ENCODE measurements around the gene DLX1.
"Not testable (repeated sequence)": the region's sequence is repeated elsewhere in the genome, so short reads cannot be mapped to it uniquely, and the experiment has no call there.

The DLX1 gene

DNA sequence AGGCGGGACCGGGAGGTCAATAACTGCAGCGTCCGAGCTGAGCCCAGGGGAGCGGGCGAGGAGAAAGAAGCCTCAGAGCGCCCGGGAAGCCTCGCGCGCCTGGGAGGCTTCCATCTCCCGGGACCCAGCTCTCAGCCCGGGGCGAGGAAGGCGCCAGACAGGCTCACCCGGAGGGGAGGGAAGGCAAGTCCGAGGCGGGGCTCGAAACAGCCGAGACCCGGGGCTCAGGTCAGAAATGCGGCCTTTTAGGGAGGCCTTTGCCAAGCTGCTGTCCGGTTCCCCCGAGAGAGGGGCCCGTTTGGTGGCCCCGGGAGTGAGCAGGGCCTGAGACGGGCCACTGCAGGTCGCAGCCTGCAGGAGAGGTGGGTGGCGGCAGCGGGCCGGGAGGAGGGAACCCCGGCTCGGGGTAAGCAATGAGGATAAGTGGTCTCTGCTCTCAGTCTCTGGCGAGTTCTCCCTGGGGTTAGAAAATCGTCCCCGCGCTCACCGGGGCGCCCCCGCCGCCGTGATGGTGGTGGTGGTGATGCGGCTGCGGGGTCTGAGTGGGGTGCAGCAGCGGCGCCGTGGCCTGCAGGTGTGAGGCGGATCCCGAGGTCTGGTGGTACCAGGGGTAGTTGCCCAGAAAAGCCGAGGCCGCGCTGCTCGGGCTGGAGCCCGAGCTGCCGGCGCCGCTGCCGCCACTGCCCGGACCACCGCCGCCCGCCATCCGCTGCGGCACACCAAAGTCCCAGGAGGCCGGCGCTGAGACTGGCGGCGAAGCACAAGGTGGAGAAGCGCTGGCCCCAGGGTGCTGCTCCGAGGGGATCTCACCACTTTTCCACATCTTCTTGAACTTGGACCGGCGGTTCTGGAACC, 15.0 kb downstream of the DLX1 start:
- no peak for DNase-seq

DNA sequence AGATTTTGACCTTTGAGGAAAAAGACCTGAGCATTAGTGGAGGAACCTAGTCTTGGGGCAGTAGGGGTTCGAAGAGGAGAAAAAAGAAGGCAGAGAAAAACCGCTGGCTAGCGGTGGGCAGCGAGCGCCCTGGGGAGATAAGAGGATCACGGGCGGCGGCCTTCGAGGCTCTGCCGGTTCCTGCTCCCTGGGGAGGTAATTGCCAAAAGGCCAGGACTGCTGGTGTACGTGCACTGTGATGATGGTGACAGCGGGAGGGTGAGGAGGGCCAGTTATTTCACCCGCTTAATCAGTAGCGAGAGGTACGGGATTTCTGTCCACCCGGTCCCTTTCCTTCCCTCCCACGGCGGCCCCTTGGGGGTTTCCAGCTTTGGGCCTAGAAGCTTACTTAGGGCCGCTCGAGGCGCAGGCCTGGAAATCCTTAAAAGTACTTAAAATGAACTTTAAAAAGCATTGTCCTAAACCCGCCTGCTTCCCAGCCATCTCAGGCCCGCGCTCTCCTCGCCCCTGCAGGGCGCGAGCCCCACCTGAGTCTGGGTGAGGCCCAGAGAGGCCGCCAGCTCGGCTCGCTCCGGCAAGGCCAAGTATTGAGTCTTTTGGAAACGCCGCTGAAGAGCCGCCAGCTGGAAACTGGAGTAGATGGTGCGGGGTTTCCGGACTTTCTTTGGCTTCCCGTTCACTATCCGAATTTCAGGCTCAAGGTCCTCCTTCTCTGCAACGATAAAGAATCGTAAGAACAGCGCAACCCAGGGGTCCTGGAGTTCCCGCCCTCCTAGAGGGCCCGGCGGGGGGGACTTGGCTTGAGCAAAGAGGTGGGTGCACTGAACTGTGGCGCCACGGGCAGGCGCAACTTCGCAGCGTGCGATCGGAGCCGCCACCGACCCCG, 15.9 kb downstream of the DLX1 start:
- no peak for DNase-seq

DNA sequence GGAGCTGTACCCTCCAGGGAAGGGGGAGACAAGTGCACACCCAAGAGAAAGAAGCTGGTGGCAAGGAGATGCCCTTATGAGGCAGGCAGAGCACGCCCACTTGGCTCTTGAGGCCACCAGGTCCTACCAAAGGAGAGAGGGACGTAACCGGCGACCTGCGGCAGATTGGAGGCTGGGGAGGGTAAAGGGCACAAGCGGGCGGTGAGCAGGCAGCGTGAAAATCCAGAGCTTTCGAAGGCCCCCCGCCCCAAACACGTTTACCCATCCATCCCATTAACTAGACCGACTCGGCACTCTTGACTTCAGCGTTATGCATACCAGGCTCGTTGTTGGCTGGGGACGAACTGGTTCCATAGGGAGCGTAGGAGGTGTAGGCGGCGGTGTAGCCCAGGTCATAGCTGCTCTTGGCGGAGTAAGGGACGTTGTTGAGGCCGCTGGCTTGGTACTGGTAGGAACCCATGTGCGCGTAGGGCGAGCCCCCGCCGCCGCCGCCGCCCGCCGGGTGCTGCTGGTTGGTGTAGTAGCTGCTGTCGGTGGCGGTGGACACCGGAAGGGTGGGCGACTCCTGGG, 16.6 kb downstream of the DLX1 start:
- DNase-seq = no peak

DNA sequence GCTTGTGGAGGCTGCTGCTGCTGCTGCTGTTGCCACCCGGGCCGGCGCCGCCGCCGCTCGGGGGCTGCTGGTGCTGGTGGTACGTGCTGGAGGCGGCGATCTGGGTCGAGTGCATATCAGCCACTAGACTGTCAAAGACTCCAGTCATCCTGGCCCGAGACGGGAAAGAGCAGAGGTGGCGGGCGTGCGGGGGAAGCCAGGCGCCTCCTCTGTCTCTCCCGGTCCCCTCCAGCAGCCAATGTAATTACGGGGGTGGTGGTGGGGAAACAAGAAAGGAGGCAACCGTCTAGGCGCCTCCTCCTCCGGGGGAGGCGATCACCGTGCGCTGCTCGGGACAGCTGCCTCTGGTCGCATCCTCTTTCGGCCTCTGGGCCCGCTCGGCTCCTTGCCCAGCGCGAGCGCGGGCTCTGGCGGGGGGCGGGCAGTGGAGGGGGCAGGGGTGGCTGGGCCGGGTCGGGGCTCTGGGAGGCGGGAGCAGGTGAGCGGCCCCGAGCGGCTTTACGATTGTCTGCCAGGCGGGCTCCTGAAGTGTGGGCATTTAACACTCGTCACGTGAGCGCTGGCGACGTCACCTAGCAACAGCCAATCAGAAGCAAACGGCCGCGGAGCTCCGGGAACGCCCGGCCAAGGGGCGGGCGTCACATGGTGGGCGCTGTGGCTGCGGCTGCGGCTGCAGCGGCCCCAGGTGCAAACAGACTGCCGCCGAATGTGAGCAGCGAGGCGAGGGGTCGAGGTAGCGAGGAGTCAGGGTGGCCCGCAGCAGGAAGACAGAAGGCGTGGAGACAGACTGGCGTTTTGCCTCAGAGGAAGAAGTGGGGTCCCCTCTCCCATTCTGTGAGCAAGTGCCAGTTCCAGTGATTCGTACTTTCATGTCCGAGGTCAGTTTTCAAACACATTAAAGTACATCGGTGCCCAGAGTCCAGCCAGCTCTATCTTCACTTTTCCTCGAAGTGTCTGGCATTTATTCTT, 17.4 kb downstream of the DLX1 start, which contains the start of gene DLX2:
Gene DLX2 (minus strand): TSS at position 510 of the 969 bp plus-strand sequence. CDS start 362 bp downstream, at position 148.
- peak; percentile 87 for DNase-seq

DNA sequence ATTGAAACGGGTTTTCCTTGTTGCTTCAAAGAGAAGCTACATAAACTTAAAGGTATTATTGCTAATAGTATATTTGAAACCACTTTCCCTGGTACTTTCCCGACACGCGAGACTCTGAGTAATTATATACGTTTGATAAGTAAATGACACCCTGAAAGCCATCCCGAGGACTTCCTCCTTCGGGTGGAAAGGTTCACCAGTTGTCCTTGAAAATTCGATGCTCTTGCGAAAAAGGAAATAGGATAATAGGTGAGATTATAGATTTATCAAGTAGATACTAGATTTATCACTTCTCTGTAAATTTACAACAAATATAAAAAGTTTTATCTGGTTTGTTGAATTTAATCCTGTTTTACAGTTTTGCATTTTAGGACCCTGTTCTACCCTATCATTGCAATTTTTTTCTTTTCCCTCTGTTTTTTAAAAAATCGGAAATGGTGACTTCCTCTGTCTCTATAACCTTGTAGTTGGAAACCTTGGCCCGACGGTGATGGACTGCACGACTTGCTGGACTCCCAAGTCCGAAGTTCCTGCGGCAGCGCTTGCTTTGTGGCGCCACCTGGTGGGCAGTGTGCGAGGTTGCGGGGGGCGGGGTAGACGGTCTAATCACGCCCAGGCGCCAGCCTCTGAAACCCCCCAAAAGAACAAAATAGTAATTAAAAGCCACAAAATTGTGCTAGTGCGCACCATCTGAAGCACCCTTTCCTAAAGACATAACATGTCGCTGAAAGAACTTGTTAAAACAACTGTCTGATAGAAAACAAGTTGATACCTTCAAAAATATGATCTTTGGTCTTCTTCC, 18.4 kb downstream of the DLX1 start:
- peak; percentile 79 for DNase-seq

DNA sequence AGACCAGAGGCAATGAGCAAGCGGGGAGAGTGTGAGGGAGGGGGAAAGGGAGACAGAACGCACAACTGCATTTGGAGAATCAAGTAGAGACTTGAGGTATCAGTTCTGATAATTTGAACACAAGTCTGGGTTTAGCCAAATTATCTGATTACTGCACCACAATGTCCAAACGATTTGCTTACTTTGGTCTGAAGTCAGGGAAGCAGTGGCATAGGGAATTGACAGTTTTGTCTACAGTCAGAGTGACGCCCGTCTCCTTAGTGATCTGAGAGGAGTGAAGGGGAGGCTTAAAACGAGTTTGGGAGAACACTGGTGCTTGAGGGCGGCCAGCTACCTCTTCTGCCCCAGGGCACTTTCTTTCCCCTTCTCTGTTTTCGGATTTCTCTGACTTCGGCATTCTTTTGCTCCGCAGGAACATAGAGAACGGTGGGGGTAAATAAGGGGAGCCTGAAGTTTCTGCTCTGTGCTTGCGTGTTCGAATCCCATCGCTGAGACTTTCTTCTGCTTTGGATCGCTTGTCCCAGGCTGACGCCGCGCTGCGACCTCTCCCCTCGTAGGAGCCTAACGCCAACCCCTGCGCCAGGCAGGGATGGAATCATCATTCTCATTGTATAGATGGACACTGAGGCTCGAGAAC, 20.3 kb downstream of the DLX1 start:
- DNase-seq = no peak

DNA sequence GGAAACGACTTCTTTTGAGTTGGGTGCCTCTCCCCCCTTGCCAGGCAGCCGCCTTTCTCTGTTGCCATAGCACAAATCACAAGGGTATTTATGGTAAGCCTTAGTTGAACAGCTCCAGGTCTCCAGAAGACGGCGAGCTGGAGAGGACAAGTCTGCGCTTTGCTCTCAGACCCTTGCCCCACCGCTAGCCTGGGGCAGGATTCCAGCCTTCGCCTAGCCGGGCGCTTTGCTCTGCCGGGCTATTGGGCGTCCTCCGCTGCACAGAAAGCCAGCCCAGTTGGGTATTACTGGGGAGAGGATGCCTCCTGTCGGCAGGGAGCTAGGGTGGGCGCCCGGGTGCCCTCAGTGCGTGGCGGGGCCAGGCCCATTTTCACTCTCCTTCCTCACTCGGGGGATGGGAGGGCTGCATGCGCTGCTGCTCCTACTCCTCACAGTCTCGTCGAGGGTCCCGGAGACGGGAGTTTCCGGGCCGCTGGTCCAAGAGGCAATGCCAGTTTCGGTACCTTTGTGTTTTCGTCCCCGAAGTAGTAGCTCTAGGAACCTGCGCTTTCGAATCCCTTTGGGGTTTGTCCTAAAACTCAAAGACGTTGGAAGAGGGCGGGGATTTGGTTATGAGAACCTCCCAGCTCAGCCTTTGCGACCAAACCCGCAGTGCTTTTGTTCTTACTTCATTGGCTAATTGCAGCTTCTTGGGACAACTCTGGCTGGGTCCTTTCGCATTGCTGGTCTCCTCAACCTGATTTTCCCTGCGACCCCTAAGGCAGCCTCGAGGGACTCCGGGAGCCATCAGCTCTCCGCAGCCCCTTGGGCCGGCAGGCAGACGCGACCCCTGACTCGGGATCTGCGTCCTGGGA, 21.0 kb downstream of the DLX1 start:
- DNase-seq = peak; percentile 59

DNA sequence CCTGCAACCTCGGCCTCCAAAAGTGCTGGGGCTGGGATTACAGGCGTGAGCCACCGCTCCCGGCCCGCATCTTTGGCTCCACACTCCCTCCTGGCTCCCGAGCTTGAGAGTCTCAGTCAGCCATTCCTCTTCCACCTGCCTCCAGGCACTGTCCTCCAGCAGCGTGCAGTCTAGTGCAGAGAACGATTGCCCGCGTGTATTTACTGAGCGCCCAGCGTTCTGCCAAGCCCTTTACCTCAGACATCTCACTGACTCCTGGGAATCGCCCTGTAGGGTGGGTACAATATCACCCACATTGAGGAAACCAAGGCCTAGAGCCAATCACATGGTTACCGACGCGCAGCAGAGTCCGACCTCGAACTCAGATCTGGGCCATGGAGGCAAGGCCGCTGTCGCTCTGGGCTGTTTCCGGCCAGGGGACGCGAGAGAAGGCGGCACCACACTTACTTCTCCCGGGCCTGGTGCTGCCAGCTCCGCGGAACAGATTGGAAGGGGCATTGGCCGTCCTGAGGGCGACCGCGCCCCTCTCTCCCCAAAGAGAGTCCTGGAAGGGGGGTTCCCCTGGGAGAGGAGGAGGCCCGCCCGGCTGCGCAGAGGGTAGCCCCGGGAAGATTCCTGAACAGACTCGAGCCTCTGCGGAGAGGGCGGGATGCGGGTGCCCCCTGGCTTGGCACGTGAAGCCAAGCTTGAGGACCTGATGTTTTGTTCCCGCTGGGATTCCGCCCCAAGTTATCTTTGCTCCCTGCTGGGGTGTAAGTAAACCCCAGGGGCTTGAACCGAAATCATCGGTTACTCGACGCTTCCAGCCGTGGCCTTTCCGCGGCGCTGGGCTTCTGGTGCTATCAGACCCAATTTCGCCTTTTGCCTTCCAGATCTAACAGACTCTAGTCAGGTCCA, 22.6 kb downstream of the DLX1 start:
- no peak for DNase-seq

DNA sequence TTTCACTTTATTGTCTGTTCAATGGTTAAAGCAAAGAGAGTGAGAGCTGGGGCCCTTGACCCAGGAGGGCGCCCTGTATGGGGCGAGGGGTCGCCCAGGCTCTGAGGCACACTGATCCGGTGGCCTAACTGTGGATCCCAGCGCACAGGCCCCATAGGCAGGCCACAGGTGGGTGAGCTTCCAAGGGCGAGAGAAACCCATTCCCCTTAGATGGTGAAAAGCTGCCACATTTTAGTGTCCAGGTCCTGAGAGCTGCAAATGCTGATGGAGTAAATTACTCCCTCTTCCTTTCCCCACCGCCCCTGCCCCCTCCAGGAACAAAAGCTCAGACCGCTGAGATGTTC, 23.3 kb downstream of the DLX1 start:
- no peak for DNase-seq

DNA sequence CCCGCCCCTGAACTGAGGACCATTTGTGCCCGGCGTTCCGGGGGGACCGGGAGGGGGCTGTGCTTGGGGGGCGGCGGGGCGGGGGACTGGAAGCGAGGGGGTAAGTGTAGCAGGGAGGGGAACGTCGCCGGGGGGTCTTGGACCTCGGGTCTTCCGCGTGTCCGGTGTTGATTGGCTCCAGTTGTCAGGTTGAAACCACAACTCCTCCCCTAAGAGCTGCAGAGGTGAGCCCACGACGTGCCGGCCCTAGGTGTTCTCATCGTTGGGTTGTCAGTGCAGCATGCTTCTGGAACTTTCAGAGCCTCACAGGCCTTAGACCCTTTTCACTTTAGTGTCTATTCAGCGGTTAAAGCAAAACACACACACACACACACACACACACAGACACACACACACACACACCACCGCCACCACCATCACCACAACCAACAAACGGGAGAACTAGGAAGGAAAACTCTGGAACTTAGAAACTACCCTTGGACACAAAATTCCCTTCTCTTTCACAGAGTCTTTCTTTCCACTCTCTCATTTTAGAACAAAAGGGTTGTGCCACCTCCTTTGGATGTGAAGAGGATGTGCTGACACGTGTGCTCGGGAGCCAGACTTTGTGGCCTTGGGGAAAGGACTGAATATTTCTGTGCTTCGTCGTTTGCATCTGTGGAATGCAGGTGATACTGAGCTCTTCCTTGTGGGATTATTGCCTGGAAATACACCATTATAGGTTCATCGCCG, 24.1 kb downstream of the DLX1 start:
- DNase-seq = no peak

DNA sequence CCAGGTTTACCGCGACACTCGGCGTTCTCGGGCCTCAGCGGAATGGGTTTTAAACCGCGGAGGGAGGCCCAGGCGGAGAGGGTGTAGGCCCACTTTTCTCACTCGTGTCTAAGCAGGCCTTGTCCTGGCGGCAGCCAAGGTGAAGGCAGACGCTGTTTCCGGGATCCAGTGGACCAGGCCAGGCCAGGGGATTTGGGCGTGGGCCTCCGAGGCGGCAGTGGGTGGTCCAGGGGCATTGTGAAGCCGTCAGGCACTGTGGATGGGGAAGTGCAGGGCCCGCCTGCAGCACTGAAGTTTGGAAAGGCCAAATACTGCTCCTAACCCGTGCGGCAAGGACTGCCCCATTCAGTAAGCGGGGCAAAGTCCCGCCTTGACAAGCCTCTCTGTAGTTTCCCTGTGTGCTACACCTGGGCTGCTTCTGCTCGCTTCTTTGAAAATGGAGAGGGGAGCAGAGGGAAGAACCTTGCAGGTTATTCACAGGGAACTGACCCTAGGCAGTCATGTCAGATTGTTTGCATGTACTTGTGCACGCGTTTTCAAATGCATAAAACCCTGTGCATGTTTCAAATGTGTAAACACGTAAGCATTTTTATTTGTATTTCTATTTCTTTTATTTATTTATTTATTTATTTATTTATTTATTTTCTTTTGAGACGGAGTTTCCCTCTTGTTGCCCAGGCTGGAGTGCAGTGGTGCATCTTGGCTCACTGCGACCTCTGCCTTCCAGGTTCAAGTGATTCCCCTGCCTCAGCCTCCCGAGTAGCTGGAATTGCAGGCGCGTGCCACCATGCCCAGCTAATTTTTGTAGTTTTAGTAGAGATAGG, 24.9 kb downstream of the DLX1 start:
- DNase-seq = no peak

DNA sequence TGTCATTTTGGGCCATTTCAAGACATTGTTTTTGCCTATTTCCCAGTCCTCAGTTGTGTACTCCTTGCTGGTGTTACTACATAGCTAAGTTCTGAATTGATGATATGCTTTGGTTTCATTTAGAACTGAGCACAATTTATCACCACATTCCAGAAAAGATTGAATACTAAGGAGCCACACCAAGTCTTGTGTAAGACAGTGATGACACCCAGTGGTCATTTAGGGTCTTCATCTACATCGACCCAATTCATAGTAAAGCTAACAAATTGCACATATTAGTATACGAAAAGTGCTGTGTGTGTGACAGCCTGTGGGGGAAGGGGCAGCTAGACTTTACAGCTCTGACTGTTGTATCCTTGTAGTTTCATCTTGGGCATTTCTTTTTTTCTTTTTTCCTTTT, 28.3 kb downstream of the DLX1 start:
- DNase-seq = peak; percentile 52

DNA sequence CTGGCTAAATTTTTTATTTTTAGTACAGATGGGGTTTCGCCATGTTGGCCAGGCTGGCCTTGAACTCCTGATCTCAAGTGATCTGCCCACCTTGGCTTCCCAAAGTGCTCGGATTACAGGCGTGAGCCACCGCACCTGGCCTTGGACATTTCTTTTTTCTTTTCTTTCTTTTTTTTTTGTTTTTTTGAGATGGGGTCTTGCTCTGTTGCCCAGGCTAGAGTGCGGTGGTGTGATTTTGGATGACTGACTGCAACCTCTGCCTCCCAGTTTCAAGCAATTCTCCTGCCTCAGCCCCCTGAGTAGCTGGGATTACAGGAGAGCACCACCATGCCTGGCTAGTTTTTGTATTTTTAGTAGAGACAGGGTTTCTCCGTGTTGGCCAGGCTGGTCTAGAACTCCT, 28.9 kb downstream of the DLX1 start:
- not testable (repeated sequence) for DNase-seq

DNA sequence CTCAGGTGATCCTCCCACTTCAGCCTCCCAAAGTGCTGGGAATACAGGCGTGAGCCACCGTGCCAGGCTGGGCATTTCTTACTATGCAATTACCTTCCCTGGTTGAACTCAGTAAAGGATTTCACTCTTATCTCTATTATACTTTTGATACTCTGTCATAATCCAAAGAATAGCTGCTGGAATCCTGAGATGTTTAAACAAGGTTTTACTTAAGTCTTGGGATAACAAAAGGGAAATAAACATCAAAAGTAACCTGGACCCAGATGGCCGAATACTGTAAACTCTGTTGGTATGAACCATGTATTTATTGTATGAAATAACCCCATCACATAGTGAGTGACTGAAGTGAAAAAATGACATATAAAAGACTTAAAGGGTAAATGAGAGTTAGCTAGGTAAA, 29.3 kb downstream of the DLX1 start:
- DNase-seq = no peak

DNA sequence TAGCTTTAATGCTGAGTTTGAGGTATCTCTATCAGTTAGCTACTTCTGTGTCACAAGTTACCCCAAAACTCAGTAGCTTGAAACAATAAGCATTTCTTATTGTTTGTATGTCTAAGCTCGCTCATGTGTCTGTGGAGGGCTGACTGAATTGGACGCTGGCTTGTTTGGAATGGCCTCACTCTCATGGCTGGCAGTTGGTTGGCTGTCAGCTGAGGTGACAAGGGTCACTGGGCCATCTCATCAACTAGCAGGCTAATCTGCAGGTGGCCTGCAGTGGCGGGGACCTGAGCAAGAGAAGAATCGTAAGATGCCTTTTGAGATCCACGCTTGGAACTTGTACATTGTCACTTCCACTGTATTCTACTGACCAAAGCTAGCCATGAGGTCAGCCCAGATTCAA, 30.8 kb downstream of the DLX1 start:
- no peak for DNase-seq

DNA sequence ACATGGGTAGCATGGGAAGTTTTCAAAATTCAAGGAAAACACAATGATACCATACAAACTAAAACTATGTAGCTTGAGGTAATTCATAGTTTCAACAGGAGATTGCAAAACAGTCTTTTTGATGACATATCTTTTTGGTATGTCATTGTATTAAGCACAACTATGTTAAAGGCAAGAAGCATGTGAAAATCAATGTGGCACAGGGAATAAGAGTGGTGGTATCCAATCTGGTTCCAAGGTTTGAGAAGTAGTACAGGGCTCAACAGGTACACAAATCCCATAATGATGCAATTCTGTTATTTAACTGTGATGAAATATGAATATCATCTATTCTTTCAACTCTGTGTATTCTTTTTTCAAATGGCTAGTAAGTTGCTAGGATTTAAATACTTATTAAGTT, 33.8 kb downstream of the DLX1 start:
- no peak for DNase-seq

DNA sequence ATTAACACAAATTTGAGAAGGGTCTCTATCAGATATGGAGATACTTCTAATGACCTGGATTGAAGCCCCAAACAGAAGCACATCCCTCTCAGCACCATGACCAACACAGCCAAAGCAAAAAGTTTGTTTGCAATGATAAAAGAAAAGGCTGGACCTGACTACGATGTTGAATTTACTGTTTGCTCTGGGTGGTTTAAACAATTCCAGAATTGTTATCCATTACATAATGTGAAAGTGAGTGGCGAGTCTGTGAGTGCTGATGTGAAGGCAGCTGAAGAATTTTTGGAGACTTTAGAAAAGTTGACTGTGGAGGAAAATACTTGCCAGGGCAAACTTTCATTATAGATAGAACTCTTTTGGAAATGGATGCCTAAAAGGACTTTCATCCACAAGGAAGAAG, 34.8 kb downstream of the DLX1 start:
- DNase-seq = no peak

Data from hematopoietic multipotent progenitor cell treated with erythropoietin and hydrocortisone succinate and interleukin-3 and kit ligand, for 8 days (in vitro differentiated cells).